Right lobe of liver (tissue), 4 donors: ENCODE data around the gene PTPN6.

Source experiments
- POLR2A ChIP-seq: fragments of 450-650 bp; IDR thresholded peaks from one replicate; pipeline ENCODE4 v1.6.1; 2017; ENCODE audit warnings: antibody characterized with exemption, mild to moderate bottlenecking
- TF ChIP-seq, protein P1 (sequence below), 4 donors: fragments of 200-600 bp in 3 of 4; fragments of 450-650 bp in 1 of 4; IDR thresholded peaks; one replicate each; pipeline versions ENCODE4 v1.5.1 to v1.8.0; 2016 to 2022; ENCODE audit warnings: antibody characterized with exemption in 4 of 4, mild to moderate bottlenecking in 2 of 4
- donor health status: DM: no; HTN: no; CAD: no.
- donor health status: DM: no; HTN: no; CAD: no.
- donor health status: DM: no; HTN: yes; CAD: no.

DNA sequence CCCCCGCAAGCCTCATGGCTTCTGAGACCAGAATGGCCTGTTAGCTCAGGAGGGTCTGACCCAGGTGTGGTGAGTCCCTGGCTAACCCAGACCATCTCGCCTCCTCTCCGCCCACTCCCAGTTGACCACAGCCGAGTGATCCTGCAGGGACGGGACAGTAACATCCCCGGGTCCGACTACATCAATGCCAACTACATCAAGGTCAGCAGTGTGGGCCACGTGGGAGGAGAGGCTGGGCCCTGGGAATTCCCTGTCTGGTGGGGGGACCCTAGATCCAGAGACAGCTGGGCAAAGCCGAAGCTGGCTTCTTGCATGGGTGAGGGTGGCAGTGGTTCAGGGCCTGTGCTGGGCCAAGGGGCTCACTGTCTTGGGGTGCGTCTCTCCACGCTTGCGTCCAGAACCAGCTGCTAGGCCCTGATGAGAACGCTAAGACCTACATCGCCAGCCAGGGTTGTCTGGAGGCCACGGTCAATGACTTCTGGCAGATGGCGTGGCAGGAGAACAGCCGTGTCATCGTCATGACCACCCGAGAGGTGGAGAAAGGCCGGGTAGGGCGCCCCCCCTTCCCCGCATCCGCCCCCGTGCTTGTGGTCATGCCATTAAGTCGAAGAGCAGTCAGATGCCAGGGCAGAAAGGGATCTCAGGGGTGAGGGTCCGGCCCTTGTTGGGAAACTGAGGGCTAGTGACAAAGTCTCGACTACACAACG is 5.0 kb downstream of the PTPN6 start:
- TF ChIP-seq, protein P1, sequence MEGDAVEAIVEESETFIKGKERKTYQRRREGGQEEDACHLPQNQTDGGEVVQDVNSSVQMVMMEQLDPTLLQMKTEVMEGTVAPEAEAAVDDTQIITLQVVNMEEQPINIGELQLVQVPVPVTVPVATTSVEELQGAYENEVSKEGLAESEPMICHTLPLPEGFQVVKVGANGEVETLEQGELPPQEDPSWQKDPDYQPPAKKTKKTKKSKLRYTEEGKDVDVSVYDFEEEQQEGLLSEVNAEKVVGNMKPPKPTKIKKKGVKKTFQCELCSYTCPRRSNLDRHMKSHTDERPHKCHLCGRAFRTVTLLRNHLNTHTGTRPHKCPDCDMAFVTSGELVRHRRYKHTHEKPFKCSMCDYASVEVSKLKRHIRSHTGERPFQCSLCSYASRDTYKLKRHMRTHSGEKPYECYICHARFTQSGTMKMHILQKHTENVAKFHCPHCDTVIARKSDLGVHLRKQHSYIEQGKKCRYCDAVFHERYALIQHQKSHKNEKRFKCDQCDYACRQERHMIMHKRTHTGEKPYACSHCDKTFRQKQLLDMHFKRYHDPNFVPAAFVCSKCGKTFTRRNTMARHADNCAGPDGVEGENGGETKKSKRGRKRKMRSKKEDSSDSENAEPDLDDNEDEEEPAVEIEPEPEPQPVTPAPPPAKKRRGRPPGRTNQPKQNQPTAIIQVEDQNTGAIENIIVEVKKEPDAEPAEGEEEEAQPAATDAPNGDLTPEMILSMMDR (IDR thresholded peaks at IDR 0.05): no peak
- no peak for TF ChIP-seq POLR2A
